ENCODE results near the gene DUSP11. TPM values are rescaled to one million over a fixed set of nuclear protein-coding genes. Genes with fewer than 3 reads are reported as not detected.
A peak's percentile ranks its signal among the peaks of the same experiment; 100 is the strongest.

The DUSP11 gene
- total and polyA plus RNA-seq, 2 of the 13 experiments (the other 11 are each of a cell fraction or from before 2014, with no cell fraction given), result 30.5 to 36.2 TPM

DNA sequence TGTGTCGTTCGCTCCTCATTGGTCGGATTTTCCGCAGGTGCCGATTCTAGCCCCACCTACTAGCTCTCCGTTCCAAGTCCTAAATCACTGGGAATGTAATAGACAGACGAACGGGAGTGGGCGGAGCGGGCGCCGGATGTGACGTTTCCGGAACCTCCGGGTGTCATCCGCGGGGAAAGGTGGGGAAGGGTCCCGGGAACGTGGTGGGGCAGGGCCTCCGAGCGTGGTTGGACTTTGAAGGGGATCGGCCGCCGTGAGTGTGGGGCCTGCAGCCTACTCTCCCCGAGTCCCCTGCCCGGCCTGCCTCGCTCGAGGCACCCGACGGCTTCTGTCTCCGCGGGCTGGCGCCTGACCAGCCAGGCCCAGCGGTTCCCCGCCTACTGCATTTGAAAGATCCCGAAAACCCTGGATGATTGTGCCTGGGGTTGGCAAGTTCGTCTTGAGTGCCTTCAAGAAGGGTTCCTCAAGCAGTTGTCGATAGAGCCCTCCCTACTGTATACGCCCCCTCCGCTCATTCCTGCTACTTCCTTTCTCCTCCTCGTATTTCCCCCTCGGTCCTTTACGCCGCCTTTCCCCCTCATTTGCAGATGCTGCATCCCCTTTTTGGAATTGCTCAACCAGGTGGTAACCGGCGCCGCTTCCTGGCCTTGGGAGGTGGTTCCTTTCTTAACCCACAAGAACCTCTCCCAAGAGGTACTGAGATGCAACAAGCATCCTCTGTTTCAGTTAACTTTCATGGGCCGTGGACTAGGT, 49.1 kb upstream of the DUSP11 start, which contains the start of gene STAMBP (continued):
- peak; percentile 92 for TF ChIP-seq HNRNPH1 (optimal IDR thresholded peaks at IDR 0.05; ENCODE audit: low read depth, low read length)
- TF ChIP-seq TGIF2 (CRISPR knock-in tag; IDR thresholded peaks at IDR 0.05), result peak; percentile 62; the same call in 1 of the 2 replicates
- peak; percentile 95 for TF ChIP-seq ZNF546 (CRISPR knock-in tag; conservative IDR thresholded peaks at IDR 0.05)
- TF ChIP-seq ZNF562 (CRISPR knock-in tag; IDR thresholded peaks at IDR 0.05; ENCODE audit: borderline replicate concordance), result no peak
- TF ChIP-seq, protein P1, sequence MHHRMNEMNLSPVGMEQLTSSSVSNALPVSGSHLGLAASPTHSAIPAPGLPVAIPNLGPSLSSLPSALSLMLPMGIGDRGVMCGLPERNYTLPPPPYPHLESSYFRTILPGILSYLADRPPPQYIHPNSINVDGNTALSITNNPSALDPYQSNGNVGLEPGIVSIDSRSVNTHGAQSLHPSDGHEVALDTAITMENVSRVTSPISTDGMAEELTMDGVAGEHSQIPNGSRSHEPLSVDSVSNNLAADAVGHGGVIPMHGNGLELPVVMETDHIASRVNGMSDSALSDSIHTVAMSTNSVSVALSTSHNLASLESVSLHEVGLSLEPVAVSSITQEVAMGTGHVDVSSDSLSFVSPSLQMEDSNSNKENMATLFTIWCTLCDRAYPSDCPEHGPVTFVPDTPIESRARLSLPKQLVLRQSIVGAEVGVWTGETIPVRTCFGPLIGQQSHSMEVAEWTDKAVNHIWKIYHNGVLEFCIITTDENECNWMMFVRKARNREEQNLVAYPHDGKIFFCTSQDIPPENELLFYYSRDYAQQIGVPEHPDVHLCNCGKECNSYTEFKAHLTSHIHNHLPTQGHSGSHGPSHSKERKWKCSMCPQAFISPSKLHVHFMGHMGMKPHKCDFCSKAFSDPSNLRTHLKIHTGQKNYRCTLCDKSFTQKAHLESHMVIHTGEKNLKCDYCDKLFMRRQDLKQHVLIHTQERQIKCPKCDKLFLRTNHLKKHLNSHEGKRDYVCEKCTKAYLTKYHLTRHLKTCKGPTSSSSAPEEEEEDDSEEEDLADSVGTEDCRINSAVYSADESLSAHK (CRISPR knock-in tag; IDR thresholded peaks at IDR 0.05; ENCODE audit: borderline replicate concordance), result no peak
- TF ChIP-seq ZSCAN21 (CRISPR knock-in tag; IDR thresholded peaks at IDR 0.05; ENCODE audit: borderline replicate concordance), result no peak
- TF ChIP-seq PHF21A (CRISPR knock-in tag; IDR thresholded peaks at IDR 0.05), result peak; percentile 84
- TF ChIP-seq ZNF34 (CRISPR knock-in tag; IDR thresholded peaks at IDR 0.05; ENCODE audit: borderline replicate concordance), result no peak
- TF ChIP-seq, protein P2, sequence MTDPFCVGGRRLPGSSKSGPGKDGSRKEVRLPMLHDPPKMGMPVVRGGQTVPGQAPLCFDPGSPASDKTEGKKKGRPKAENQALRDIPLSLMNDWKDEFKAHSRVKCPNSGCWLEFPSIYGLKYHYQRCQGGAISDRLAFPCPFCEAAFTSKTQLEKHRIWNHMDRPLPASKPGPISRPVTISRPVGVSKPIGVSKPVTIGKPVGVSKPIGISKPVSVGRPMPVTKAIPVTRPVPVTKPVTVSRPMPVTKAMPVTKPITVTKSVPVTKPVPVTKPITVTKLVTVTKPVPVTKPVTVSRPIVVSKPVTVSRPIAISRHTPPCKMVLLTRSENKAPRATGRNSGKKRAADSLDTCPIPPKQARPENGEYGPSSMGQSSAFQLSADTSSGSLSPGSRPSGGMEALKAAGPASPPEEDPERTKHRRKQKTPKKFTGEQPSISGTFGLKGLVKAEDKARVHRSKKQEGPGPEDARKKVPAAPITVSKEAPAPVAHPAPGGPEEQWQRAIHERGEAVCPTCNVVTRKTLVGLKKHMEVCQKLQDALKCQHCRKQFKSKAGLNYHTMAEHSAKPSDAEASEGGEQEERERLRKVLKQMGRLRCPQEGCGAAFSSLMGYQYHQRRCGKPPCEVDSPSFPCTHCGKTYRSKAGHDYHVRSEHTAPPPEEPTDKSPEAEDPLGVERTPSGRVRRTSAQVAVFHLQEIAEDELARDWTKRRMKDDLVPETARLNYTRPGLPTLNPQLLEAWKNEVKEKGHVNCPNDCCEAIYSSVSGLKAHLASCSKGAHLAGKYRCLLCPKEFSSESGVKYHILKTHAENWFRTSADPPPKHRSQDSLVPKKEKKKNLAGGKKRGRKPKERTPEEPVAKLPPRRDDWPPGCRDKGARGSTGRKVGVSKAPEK (CRISPR knock-in tag; IDR thresholded peaks at IDR 0.05; ENCODE audit: borderline replicate concordance), result no peak
- TF ChIP-seq ASH2L (IDR thresholded peaks at IDR 0.05; ENCODE audit: insufficient read length, low read depth, low read length), result peak; percentile 98
- TF ChIP-seq ZNF713 (CRISPR knock-in tag; IDR thresholded peaks at IDR 0.05), result no peak
- TF ChIP-seq ZBTB42 (CRISPR knock-in tag; IDR thresholded peaks at IDR 0.05), result peak; percentile 83; the same call in 1 of the 2 replicates
- TF ChIP-seq JUND (CRISPR knock-in tag; IDR thresholded peaks at IDR 0.05), result no peak
- 0 out of 2 replicates have a peak, but pooled peaks have one; percentile 20 for TF ChIP-seq ZNF629 (CRISPR knock-in tag; conservative IDR thresholded peaks at IDR 0.05)
- TF ChIP-seq TMF1 (CRISPR knock-in tag; IDR thresholded peaks at IDR 0.05; ENCODE audit: low read depth), result no peak
- peak; percentile 59; the same call in 1 of the 2 replicates for TF ChIP-seq MIER2 (CRISPR knock-in tag; IDR thresholded peaks at IDR 0.05)
